Mesenchymal stem cell (in vitro differentiated cells and primary cell): ENCODE data around the gene TYMP.
A peak's percentile ranks its signal among the peaks of the same experiment; 100 is the strongest.

Experiments
- DNase-seq: peaks from one replicate; pipeline ENCODE4 v3.0.0-alpha.2; 2013
- H2AFZ ChIP-seq: one replicate; pipeline ENCODE4 v1.6.1; 2013; ENCODE audit warnings: low read depth, mild to moderate bottlenecking, control low read depth, inconsistent platforms, low read length, moderate library complexity
- H2AK5ac ChIP-seq: 2 replicates; pipeline ENCODE4 v1.6.1; 2013; ENCODE audit warnings: low read length, moderate library complexity, mild to moderate bottlenecking, inconsistent platforms; ENCODE audit not compliant: severe bottlenecking
- H2BK120ac ChIP-seq: one replicate; pipeline ENCODE4 v1.6.1; 2013; ENCODE audit warnings: low read depth, mild to moderate bottlenecking, inconsistent platforms, low read length, moderate library complexity
- H2BK12ac ChIP-seq, 2 experiments: one replicate each; pipeline ENCODE4 v1.6.1; 2013; ENCODE audit warnings: inconsistent platforms in 2 of 2, low read length in 2 of 2, mild to moderate bottlenecking in 2 of 2, moderate library complexity in 2 of 2, control low read depth in 1 of 2
- H2BK15ac ChIP-seq: one replicate; pipeline ENCODE4 v1.6.1; 2013; ENCODE audit warnings: mild to moderate bottlenecking, low read depth, inconsistent platforms; ENCODE audit not compliant: poor library complexity, severe bottlenecking
- H2BK5ac ChIP-seq: 2 replicates; pipeline ENCODE4 v1.6.1; 2013; ENCODE audit warnings: low read depth, mild to moderate bottlenecking, low read length, control low read depth, inconsistent platforms; ENCODE audit not compliant: poor library complexity, severe bottlenecking
- H3K14ac ChIP-seq, 2 experiments: one replicate each; pipeline ENCODE4 v1.6.1; 2013; ENCODE audit warnings: inconsistent platforms in 2 of 2, low read length in 2 of 2, control low read depth in 1 of 2, mild to moderate bottlenecking in 1 of 2, moderate library complexity in 1 of 2
- H3K18ac ChIP-seq, 2 experiments: one replicate each; pipeline ENCODE4 v1.6.1; 2013; ENCODE audit warnings: inconsistent platforms in 2 of 2, low read length in 2 of 2, control low read depth in 1 of 2, low read depth in 1 of 2, mild to moderate bottlenecking in 1 of 2
- H3K23ac ChIP-seq, 2 experiments: one replicate each; pipeline ENCODE4 v1.6.1; 2013; ENCODE audit warnings: inconsistent platforms in 2 of 2, low read length in 2 of 2, mild to moderate bottlenecking in 2 of 2, moderate library complexity in 2 of 2, control low read depth in 1 of 2
- H3K27ac ChIP-seq: 2 replicates; pipeline ENCODE4 v1.5.1; 2013; ENCODE audit warnings: mild to moderate bottlenecking, moderate library complexity, low read length, control low read depth, inconsistent platforms; ENCODE audit not compliant: poor library complexity, severe bottlenecking
- H3K27me3 ChIP-seq, 2 experiments: 2 replicates each; pipeline versions ENCODE4 v1.6.1 to v1.7.0; 2013; ENCODE audit warnings: low read length in 2 of 2, mild to moderate bottlenecking in 2 of 2, moderate library complexity in 2 of 2, control low read depth in 1 of 2, inconsistent platforms in 1 of 2; ENCODE audit not compliant: control insufficient read depth in 1 of 2, insufficient read depth in 1 of 2
- H3K36me3 ChIP-seq, 2 experiments: 2 replicates each; pipeline versions ENCODE4 v1.6.1 to v1.7.0; 2013; ENCODE audit warnings: low read length in 2 of 2, control low read depth in 1 of 2, inconsistent platforms in 1 of 2, low read depth in 1 of 2, mild to moderate bottlenecking in 1 of 2; ENCODE audit not compliant: insufficient read depth in 2 of 2, control insufficient read depth in 1 of 2
- H3K4ac ChIP-seq, 2 experiments: one replicate each; pipeline ENCODE4 v1.6.1; 2013; ENCODE audit warnings: inconsistent platforms in 2 of 2, low read length in 2 of 2, mild to moderate bottlenecking in 2 of 2, moderate library complexity in 2 of 2, control low read depth in 1 of 2, low read depth in 1 of 2
- H3K4me1 ChIP-seq: 2 replicates; pipeline ENCODE4 v1.6.1; 2013; ENCODE audit warnings: low read depth, low read length, control low read depth; ENCODE audit not compliant: control insufficient read depth, insufficient read depth
- H3K4me2 ChIP-seq: 2 replicates; pipeline ENCODE4 v1.6.1; 2013; ENCODE audit warnings: low read length, mild to moderate bottlenecking, inconsistent platforms; ENCODE audit not compliant: poor library complexity, severe bottlenecking
- H3K4me3 ChIP-seq, 2 experiments: 2 replicates each; pipeline versions ENCODE4 v1.5.1 to v1.7.0; 2013; ENCODE audit warnings: low read length in 2 of 2, mild to moderate bottlenecking in 2 of 2, control low read depth in 1 of 2, low read depth in 1 of 2; ENCODE audit not compliant: insufficient read depth in 1 of 2
- H3K79me1 ChIP-seq: replicated peaks from 2 replicates; pipeline ENCODE4 v1.6.1; 2013; ENCODE audit warnings: mild to moderate bottlenecking, control low read depth, low read length, inconsistent platforms; ENCODE audit not compliant: poor library complexity, severe bottlenecking
- H3K9ac ChIP-seq: 2 replicates; pipeline ENCODE4 v1.7.0; 2013; ENCODE audit warnings: mild to moderate bottlenecking, low read length, moderate library complexity
- H3K9me3 ChIP-seq: 2 replicates; pipeline ENCODE4 v1.7.0; 2013; ENCODE audit warnings: mild to moderate bottlenecking, low read length; ENCODE audit not compliant: control insufficient read depth
- H4K8ac ChIP-seq: one replicate; pipeline ENCODE4 v1.6.1; 2013; ENCODE audit warnings: inconsistent platforms, mild to moderate bottlenecking, low read length, moderate library complexity
- H4K91ac ChIP-seq: one replicate; pipeline ENCODE4 v1.6.1; 2013; ENCODE audit warnings: mild to moderate bottlenecking, low read length, inconsistent platforms
- WGBS: methylation state at CpG from one replicate; pipeline ENCODE4 v1.1.7; 2013; ENCODE audit warnings: mixed read lengths; 5-methylcytosine and 5-hydroxymethylcytosine counted together

The TYMP gene

DNA sequence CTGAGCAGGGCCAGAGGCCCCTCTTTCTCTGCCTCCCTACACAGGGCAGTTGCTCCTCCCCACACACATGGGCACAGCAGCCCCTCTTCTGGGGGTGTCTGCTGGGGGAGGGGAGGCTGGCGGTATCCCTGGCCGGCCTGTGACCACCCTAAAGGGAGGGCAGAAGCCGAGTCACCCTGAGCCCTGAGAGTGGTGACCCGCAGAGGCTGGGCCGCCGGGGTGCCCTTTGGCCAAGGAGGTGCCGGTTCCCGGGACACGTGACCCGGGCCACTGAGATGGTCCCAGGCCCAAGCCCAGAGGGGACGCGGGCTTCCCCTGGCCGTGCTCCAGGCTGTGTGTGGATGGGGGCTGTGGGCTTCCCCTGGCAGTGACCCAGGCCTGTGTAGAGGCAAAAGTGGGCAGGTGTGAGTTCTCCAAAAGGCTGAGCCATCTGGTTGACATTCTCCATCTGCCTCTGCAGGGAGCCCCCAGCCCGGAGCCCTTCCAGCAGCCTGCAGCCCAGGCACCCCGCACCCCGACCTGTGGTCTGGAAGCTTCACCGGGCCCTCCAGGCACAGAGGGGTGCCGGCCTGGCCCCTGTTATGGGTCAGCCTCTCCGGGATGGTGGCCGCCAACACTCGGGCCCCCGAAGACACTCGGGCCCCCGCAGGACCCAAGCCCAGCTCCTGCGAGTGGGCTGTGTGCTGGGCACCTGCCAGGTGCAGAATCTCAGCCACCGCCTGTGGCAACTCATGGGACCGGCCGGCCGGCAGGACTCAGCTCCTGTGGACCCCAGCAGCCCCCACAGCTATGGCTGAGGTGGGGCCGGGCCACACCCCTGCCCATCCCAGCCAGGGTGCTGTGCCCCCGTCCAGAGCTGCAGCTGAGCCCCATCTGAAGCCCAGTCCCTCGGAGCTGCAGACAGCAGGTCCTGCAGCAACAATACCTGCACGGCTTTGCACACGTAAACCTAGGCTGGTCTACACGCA is 47.4 kb downstream of the TYMP start:
- no peaks in the 10 kb centered on the region for H3K9me3 ChIP-seq
- no peak for DNase-seq
- H2BK5ac ChIP-seq, result no peak overlapping the region
- peak overlapping the region; percentile 57 to 80 for H3K4ac ChIP-seq
- peak overlapping the region; percentile 4 to 11 for H2BK12ac ChIP-seq
- no peak overlapping the region for H2AK5ac ChIP-seq
- peak overlapping the region; percentile 74 for H4K91ac ChIP-seq
- peaks cover 23 to 79% of the 10 kb centered on the region in 2 experiments for H3K27me3 ChIP-seq
- H3K4me2 ChIP-seq, result peak overlapping the region; percentile 44
- H3K36me3 ChIP-seq, result peaks cover 0 to 14% of the 10 kb centered on the region in 2 experiments
- peak overlapping the region; percentile 61 for H4K8ac ChIP-seq
- no peak overlapping the region for H3K9ac ChIP-seq
- peak overlapping the region; percentile 67 to 88 for H3K18ac ChIP-seq
- H3K4me1 ChIP-seq, result peaks cover 42% of the 10 kb centered on the region
- no peaks in the 10 kb centered on the region for H3K79me1 ChIP-seq
- peak overlapping the region; percentile 52 for H2BK120ac ChIP-seq
- no peak overlapping the region for H2AFZ ChIP-seq
- 87% methylated on average over 35 of the region's 35 CpGs for WGBS
- peak overlapping the region in 1 of 2 experiments; percentile 52 for H3K4me3 ChIP-seq
- H3K23ac ChIP-seq, result peak overlapping the region in 1 of 2 experiments; percentile 54
- peak overlapping the region; percentile 82 for H2BK15ac ChIP-seq
- peak overlapping the region in 1 of 2 experiments; percentile 80 for H3K14ac ChIP-seq
- H3K27ac ChIP-seq, result no peak overlapping the region

GRCh38 chr22:50481440-50482106 is 48.2 kb downstream of the TYMP start, which contains the start of gene ADM2:
TSS of gene ADM2 (plus strand) at chr22:50481543. CDS start at chr22:50481848, 305 bp downstream.
- no peak within 1 kb of the TSS for H2AK5ac ChIP-seq
- peak within 1 kb of the TSS in 1 of 2 experiments; percentile 67 for H2BK12ac ChIP-seq
- H2BK15ac ChIP-seq, result peak within 1 kb of the TSS; percentile 98
- H3K4me1 ChIP-seq, result peaks cover 34% of the 10 kb centered on the region
- H3K79me1 ChIP-seq, result no peaks in the 10 kb centered on the region
- H3K23ac ChIP-seq, result peak within 1 kb of the TSS in 1 of 2 experiments; percentile 54
- peaks cover 23 to 71% of the 10 kb centered on the region in 2 experiments for H3K27me3 ChIP-seq
- H3K4me3 ChIP-seq, result peak within 1 kb of the TSS in 1 of 2 experiments; percentile 52
- no peak within 1 kb of the TSS for H3K9ac ChIP-seq
- peak within 1 kb of the TSS; percentile 79 for H4K91ac ChIP-seq
- DNase-seq, result peak; percentile 38
- peak within 1 kb of the TSS; percentile 52 for H2BK120ac ChIP-seq
- H2BK5ac ChIP-seq, result no peak within 1 kb of the TSS
- peak within 1 kb of the TSS; percentile 67 to 88 for H3K18ac ChIP-seq
- H3K36me3 ChIP-seq, result peaks cover 0 to 14% of the 10 kb centered on the region in 2 experiments
- H3K9me3 ChIP-seq, result no peaks in the 10 kb centered on the region
- peak within 1 kb of the TSS in 1 of 2 experiments; percentile 80 for H3K14ac ChIP-seq
- H2AFZ ChIP-seq, result peak within 1 kb of the TSS; percentile 73
- peak within 1 kb of the TSS; percentile 44 for H3K4me2 ChIP-seq
- peak within 1 kb of the TSS; percentile 82 for H4K8ac ChIP-seq
- H3K27ac ChIP-seq, result no peak within 1 kb of the TSS
- H3K4ac ChIP-seq, result peak within 1 kb of the TSS; percentile 62 to 80
- WGBS, result 3% methylated on average over 30 of the region's 70 CpGs

DNA sequence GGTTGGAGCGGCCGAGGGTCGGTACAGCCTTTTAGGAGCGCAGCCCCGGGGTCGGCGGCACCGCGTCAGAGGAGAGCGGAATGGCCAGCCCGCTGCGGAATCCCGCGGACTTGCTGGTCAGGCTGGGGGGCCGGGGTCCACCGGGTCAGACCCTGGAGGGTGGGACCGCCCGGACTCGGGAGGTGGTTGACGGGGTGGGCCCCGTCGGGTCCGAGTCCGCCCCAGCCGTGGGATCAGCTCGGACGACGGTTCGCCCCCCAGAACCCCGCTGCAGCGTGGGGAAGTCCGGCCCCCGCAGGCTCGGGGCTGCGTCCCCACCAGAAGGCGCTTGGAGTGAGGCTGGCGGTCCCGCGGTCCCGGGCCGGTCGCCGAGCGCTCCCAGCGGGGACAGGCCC is 48.8 kb downstream of the TYMP start:
- Histone ChIP-seq H2AFZ (peak overlapping the region; percentile 62), H3K27me3 (peaks cover 23 to 67% of the 10 kb centered on the region in 2 experiments), H3K4me2 (peak overlapping the region; percentile 44), H3K79me1 (no peaks in the 10 kb centered on the region), H3K4me3 (peak overlapping the region in 1 of 2 experiments; percentile 52), H3K4ac (peak overlapping the region in 1 of 2 experiments; percentile 66), H3K36me3 (peaks cover 0 to 14% of the 10 kb centered on the region in 2 experiments), H3K23ac (no peak overlapping the region), H3K9me3 (no peaks in the 10 kb centered on the region), H3K14ac (peak overlapping the region in 1 of 2 experiments; percentile 20), H2BK12ac (peak overlapping the region in 1 of 2 experiments; percentile 40), H2BK120ac (peak overlapping the region; percentile 15), H3K4me1 (peaks cover 30% of the 10 kb centered on the region), H2AK5ac (no peak overlapping the region), H2BK15ac (peak overlapping the region; percentile 98), H3K9ac (no peak overlapping the region), H2BK5ac (no peak overlapping the region), H4K8ac (peak overlapping the region; percentile 82), H4K91ac (peak overlapping the region; percentile 79), H3K18ac (peak overlapping the region; percentile 44 to 61), H3K27ac (no peak overlapping the region)
- DNase-seq, result no peak
- WGBS, result 19% methylated on average over 27 of the region's 45 CpGs
